ENCODE results near the gene SNRNP25. TPM values are rescaled to one million over a fixed set of nuclear protein-coding genes. Genes with fewer than 3 reads are reported as not detected.
"Not testable (repeated sequence)": the region's sequence is repeated elsewhere in the genome, so short reads cannot be mapped to it uniquely, and the experiment has no call there.

SNRNP25 gene
- total and polyA plus RNA-seq, 2 of the 8 experiments (the other 6 are each of a cell fraction or from before 2014, with no cell fraction given) = 53.0 to 58.4 TPM

- 26% methylated on average over 9 of the region's 27 CpGs; no CpG with 5 or more reads in 1 of the 2 experiments for WGBS, 2 experiments (ENCODE audit: extremely low coverage in 1 of 2, insufficient coverage in 1 of 2, insufficient read length in 1 of 2, insufficient replicate concordance in 2 of 2, low coverage in 1 of 2, low lambda C conversion rate in 2 of 2, missing lambda C conversion rate in 1 of 2)
- H3K56ac ChIP-seq (replicated peaks; ENCODE audit: insufficient read length, low read depth, low read length); H3K36me3 ChIP-seq (ENCODE audit: control insufficient read depth in 2 of 4, insufficient read depth in 4 of 4, low read length in 3 of 4); H3K27ac ChIP-seq (ENCODE audit: low read depth, low read length); H3K14ac ChIP-seq (ENCODE audit: insufficient read length); H3K27me3 ChIP-seq (replicated peaks in 1 of 4; ENCODE audit: control insufficient read depth in 3 of 4, extremely low read depth in 1 of 4, insufficient read depth in 3 of 4, low read length in 3 of 4); H3K79me1 ChIP-seq (ENCODE audit: low read depth, low read length); H3K4me1 ChIP-seq (replicated peaks in 1 of 4; ENCODE audit: control insufficient read depth in 3 of 4, insufficient read depth in 4 of 4, low read length in 3 of 4); H3K79me2 ChIP-seq (ENCODE audit: control insufficient read depth in 1 of 2, insufficient read depth in 2 of 2, low read length in 2 of 2); FAIRE-seq; H2BK15ac ChIP-seq (ENCODE audit: low read length); H2AFZ ChIP-seq (ENCODE audit: low read length); H3K23me2 ChIP-seq (ENCODE audit: low read depth, low read length); H2BK20ac ChIP-seq (ENCODE audit: low read length); CTCF ChIA-PET (ENCODE audit: partially characterized antibody); H2BK120ac ChIP-seq (replicated peaks; ENCODE audit: low read depth, low read length); H4K91ac ChIP-seq (replicated peaks; ENCODE audit: insufficient read length, low read length); H2AK5ac ChIP-seq (ENCODE audit: low read depth, low read length); H3K9ac ChIP-seq (replicated peaks in 1 of 4; ENCODE audit: extremely low read depth in 1 of 4, low read depth in 3 of 4, low read length in 3 of 4); H3K23ac ChIP-seq (ENCODE audit: insufficient read length); H3K4me2 ChIP-seq (ENCODE audit: insufficient read depth in 1 of 2, low read depth in 2 of 2, low read length in 2 of 2); H4K20me1 ChIP-seq (replicated peaks in 1 of 2; ENCODE audit: control insufficient read depth in 1 of 2, insufficient read depth in 2 of 2, low read length in 2 of 2); H2BK12ac ChIP-seq (ENCODE audit: low read depth, low read length); H2BK5ac ChIP-seq (ENCODE audit: low read depth, low read length); H4K8ac ChIP-seq (ENCODE audit: extremely low read depth, insufficient read depth, low read length); H3K4ac ChIP-seq (replicated peaks; ENCODE audit: insufficient read length, low read depth, low read length); H3K4me3 ChIP-seq (ENCODE audit: extremely low read depth in 1 of 4, insufficient read depth in 2 of 4, low read depth in 3 of 4, low read length in 4 of 4); H4K5ac ChIP-seq (ENCODE audit: insufficient read length, low read depth, low read length); H3K18ac ChIP-seq (ENCODE audit: extremely low read depth, low read length); POLR2A ChIA-PET (ENCODE audit: partially characterized antibody): not testable (repeated sequence)
- H3K9me3 ChIP-seq (ENCODE audit: insufficient read depth in 2 of 2, low read depth in 1 of 2, low read length in 1 of 2) = peaks cover 2 to 11% of the 10 kb centered on the region in 2 experiments; a peak in 2 of 4 replicates
- DNase-seq (ENCODE audit: low read depth in 1 of 2, low spot score in 2 of 2) = peak in 1 of 2 experiments; percentile 97
- peak; percentile 45 to 61 (median 51) for TF ChIP-seq CTCF (IDR thresholded peaks at IDR 0.05; ENCODE audit: control extremely low read depth in 1 of 3, insufficient read depth in 1 of 3, low read depth in 1 of 3, low read length in 3 of 3)
- TF ChIP-seq TAF7 (optimal IDR thresholded peaks at IDR 0.05; ENCODE audit: borderline replicate concordance, low read depth, low read length) = peak; percentile 11
- TF ChIP-seq RAD21 (IDR thresholded peaks at IDR 0.05 in 1 of 2, conservative IDR thresholded peaks at IDR 0.05 in 1 of 2; ENCODE audit: low read depth in 2 of 2, low read length in 2 of 2) = peak; percentile 31 to 33
Observed at GRCh38 chr16:10772-11171, 42.9 kb upstream of the SNRNP25 start.
